ENCODE measurements around the gene ZNF625. TPM values are rescaled to one million over a fixed set of nuclear protein-coding genes. Genes with fewer than 3 reads are reported as not detected.

ZNF625 gene
- total RNA-seq, result 1 to 10 TPM; 2.0 to 6.7 (median 5.0) TPM

GRCh38 chr19:12156223-12157058, at the start of gene ZNF625:
Gene ZNF625 (minus strand): TSS chr19:12156734. CDS start chr19:12156558, 176 bp downstream.
- TF ChIP-seq CTCF (IDR thresholded peaks at IDR 0.05), result no peak

GRCh38 chr19:12205296-12205695, 48.8 kb upstream of the ZNF625 start:
- intact Hi-C loops (cut with DNase I), result no loop called here
- 94 to 100% methylated on average over 4 of the region's 4 CpGs for WGBS, 2 donors
- Histone ChIP-seq H3K9me3 (peaks cover 0 to 59% (median 35%) of the 10 kb centered on the region in 3 donors), H3K4me1 (no peaks in the 10 kb centered on the region), H3K27me3 (no peaks in the 10 kb centered on the region), H3K27ac (no peak overlapping the region), H3K4me3 (no peak overlapping the region), H3K36me3 (peaks cover 0 to 10% (median 0%) of the 10 kb centered on the region in 3 donors)
- DNase-seq, result no peak
- TF ChIP-seq CTCF (IDR thresholded peaks at IDR 0.05), result no peak
- no peak for TF ChIP-seq POLR2A (IDR thresholded peaks at IDR 0.05)

More at GRCh38 chr19:12156223-12157058, at the start of gene ZNF625:
- intact Hi-C loops (cut with DNase I), result no loop called here
- peaks cover 0 to 4% (median 0%) of the 10 kb centered on the region in 3 donors for H3K36me3 ChIP-seq
- no peak for DNase-seq
- peak within 1 kb of the TSS; percentile 65 to 86 (median 76) for H3K27ac ChIP-seq
- 2 to 3% methylated on average over 9 to 15 of the region's 58 CpGs for WGBS, 2 donors
- no peaks in the 10 kb centered on the region for H3K9me3 ChIP-seq
- H3K27me3 ChIP-seq, result no peaks in the 10 kb centered on the region
- peaks cover 6 to 29% (median 11%) of the 10 kb centered on the region in 3 donors for H3K4me1 ChIP-seq
- peak within 1 kb of the TSS; percentile 71 to 96 (median 73) for H3K4me3 ChIP-seq

- intact Hi-C loops (cut with DNase I), result no loop called here
- H3K4me3 ChIP-seq, result no peak overlapping the region
- no peak for DNase-seq
- TF ChIP-seq POLR2A (IDR thresholded peaks at IDR 0.05), result no peak
- peak in 3 of 6 experiments; percentile 5 to 35 (median 6) for TF ChIP-seq CTCF (IDR thresholded peaks at IDR 0.05)
- no peak overlapping the region for H3K27ac ChIP-seq
- H3K9me3 ChIP-seq, result peaks cover 0 to 48% (median 23%) of the 10 kb centered on the region in 3 donors
- no peaks in the 10 kb centered on the region for H3K27me3 ChIP-seq
- peaks cover 0 to 4% (median 0%) of the 10 kb centered on the region in 3 donors for H3K36me3 ChIP-seq
- H3K4me1 ChIP-seq, result no peaks in the 10 kb centered on the region
- 17 to 51% methylated on average over 2 to 3 of the region's 4 CpGs for WGBS, 2 donors
Observed at GRCh38 chr19:12202250-12202649, 45.7 kb upstream of the ZNF625 start.

- Histone ChIP-seq H3K4me1 (peaks cover 0 to 10% (median 5%) of the 10 kb centered on the region in 3 donors), H3K36me3 (no peaks in the 10 kb centered on the region), H3K27me3 (no peaks in the 10 kb centered on the region), H3K27ac (no peak overlapping the region), H3K9me3 (peaks cover 0 to 51% (median 20%) of the 10 kb centered on the region in 3 donors), H3K4me3 (no peak overlapping the region)
- DNase-seq, result no peak
- 54 to 65% methylated on average over 3 of the region's 3 CpGs for WGBS, 2 donors
- TF ChIP-seq CTCF (IDR thresholded peaks at IDR 0.05) (no peak), POLR2A (IDR thresholded peaks at IDR 0.05) (no peak)
- intact Hi-C loops (cut with DNase I), result no loop called here
Observed at GRCh38 chr19:12199757-12200419, 43.4 kb upstream of the ZNF625 start.

GRCh38 chr19:12198136-12198535, 41.6 kb upstream of the ZNF625 start:
- Histone ChIP-seq H3K9me3 (peaks cover 0 to 57% (median 25%) of the 10 kb centered on the region in 3 donors), H3K4me1 (peaks cover 0 to 12% (median 5%) of the 10 kb centered on the region in 3 donors), H3K27ac (no peak overlapping the region), H3K36me3 (peaks cover 0 to 4% (median 0%) of the 10 kb centered on the region in 3 donors), H3K27me3 (no peaks in the 10 kb centered on the region), H3K4me3 (no peak overlapping the region)
- DNase-seq, result no peak
- TF ChIP-seq POLR2A (IDR thresholded peaks at IDR 0.05) (no peak), CTCF (IDR thresholded peaks at IDR 0.05) (no peak)
- intact Hi-C loops (cut with DNase I), result no loop called here

All from esophagus squamous epithelium (tissue), 5 donors.